Glomerular visceral epithelial cell (primary cell): ENCODE measurements around the gene C1R.

ENCODE experiments used
- DNase-seq: peaks from one replicate; pipeline ENCODE4 v3.0.0-alpha.2; 2016; ENCODE audit errors: extremely low spot score

Gene C1R

GRCh38 chr12:7092229-7092985, at the start of gene C1R:
C1R (minus strand) TSS chr12:7092445; CDS start chr12:7092388, 57 bp downstream.
- peak; percentile 68 for DNase-seq

DNA sequence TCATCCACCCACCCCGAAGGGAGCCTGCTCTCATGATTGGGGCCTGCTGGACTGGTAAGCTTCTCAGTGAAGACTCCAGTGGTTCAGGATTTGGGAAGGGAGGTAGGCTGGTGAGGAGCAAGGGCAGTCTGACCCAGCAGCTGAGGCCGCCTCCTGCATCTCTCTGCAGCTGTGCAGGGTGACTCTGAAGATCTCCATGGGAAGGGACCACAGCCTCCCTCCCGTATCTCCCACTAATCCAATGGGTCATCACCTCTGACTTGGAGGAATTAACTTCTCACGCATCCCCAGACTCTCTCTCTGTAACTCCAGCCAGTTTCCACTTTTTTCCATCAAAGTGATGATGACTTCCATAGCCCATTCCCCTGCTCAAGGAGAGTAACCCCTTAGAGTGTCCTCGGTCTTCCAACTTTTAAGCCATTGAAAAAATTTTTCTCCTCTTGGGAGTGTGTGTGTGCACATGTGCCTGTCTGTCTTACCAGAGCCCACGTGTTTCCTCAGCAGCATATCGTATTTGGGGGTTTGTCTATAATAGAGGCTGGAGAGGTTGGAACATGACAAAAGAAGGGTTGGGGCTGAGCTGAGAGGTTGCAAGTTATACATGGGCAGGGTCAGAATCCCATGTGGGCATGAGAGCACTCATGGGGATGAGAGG, 49.2 kb upstream of the C1R start:
- DNase-seq, result no peak

DNA sequence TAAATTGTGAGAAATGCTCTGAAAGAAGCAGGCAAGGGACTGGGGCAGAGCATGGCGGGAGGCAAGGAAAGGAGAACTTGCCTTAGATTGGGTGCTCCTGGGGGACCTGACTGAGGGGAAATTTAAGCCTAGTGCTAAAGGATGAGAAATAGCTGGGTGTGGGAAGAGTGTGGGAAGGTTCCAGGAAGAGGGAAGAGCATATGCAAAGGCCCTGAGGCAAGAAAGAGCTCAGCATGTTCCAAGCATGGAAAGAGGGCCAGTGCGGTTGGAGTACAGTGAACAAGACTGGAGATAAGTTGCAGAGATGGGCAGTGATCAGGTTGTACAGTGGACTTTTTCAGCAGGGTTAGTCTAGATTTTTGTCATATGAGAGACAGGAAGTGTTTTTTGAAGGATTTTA, 47.0 kb upstream of the C1R start:
- DNase-seq, result no peak

GRCh38 chr12:7137908-7138307, 45.7 kb upstream of the C1R start:
- no peak for DNase-seq

DNA sequence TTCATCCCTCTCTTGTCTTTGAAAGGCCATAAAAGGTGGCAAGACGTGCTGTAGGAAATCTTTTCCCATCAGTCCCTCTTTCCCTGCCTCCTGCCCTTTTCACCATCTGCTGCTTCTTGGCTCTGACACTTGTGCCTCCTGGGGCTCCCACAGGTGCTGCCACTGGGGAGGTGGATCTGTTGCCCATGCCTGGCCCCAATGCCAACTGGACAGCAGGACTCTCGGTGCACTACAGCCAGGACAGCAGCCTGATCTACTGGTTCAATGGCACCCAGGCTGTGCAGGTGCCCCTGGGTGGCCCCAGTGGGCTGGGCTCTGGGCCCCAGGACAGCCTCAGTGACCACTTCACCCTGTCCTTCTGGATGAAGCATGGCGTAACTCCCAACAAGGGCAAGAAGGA, 44.4 kb upstream of the C1R start:
- no peak for DNase-seq

DNA sequence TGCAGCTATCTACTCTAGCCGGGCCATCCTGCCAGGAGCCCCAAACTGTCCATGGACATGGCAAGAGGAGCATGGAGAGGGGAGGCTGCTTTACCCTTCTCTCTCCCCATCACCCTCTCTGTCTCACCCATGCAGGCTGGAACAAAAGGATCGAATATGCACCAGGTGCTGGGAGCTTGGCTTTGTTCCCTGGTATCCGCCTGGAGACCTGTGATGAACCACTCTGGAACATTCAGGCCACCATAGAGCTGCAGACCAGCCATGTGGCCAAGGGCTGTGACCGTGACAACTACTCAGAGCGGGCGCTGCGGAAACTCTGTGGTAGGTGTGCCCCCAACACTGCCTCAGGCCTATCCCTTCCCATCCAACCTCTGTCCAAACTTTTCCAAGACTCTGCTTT, 43.8 kb upstream of the C1R start:
- no peak for DNase-seq

GRCh38 chr12:7134396-7135166, 42.3 kb upstream of the C1R start:
- no peak for DNase-seq

DNA sequence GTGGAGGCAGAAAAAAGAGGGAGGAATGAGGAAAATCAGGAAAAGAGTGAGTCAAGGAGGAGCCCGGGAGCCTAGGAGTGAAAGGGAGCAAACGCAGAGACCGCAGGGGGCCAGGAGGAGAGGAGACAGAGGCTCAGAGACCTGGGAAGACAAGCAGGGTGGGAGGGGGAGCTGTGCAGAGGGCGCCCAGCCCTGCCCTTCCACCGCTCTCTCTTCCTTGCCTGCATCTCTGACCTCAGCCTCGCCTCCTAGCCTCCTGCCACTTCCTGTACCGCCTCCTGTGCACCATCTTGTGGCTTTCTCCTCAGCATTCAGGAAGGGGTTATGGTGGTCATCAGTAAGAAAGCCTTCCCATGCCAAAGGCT, 39.2 kb upstream of the C1R start:
- no peak for DNase-seq

DNA sequence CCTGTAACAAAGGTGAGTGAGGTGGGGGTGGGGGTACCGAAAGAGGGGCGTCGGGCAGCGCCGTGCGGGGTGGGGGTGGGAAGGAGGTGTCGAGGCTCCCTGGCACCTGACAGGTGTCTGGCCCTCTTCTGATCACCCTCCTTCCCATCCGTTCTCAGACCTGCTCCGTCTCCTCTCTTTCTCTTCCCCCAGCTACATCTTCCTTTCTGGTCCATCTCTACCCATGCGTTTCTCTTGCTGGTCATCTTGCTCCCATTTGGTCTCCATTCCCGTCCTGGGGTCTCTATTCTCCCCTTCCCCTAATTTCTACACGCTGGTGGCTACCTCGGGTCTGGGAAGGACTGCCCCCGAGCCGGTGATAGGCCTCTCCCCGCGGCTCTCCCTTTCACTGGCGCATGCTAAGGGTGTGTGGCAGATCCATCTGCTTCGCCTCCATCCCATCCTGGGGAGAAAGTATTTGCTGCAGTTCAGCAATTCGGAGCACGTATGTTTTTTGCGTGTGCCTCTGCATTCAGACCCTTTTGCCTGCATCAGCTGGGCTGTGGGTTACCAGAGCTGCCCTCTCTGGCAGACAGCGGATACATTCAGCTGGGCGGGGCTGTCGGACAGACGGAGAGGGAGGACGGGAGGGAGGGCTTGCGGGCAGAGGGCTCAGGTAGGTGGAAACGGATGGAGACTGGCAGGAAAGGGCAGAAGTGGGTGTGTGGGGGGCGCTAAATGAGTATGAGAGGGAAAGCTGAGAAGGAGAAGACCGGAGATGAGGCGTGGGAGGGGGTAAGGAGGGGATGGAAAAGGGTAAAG, 38.7 kb upstream of the C1R start:
- peak; percentile 59 for DNase-seq

GRCh38 chr12:7129872-7130691, 37.8 kb upstream of the C1R start, which contains the start of gene CLSTN3:
CLSTN3 (plus strand) TSS chr12:7130371; CDS start chr12:7130649, 278 bp downstream.
- DNase-seq, result peak; percentile 80

- no peak for DNase-seq
Measured at GRCh38 chr12:7129287-7129871, 37.1 kb upstream of the C1R start.

DNA sequence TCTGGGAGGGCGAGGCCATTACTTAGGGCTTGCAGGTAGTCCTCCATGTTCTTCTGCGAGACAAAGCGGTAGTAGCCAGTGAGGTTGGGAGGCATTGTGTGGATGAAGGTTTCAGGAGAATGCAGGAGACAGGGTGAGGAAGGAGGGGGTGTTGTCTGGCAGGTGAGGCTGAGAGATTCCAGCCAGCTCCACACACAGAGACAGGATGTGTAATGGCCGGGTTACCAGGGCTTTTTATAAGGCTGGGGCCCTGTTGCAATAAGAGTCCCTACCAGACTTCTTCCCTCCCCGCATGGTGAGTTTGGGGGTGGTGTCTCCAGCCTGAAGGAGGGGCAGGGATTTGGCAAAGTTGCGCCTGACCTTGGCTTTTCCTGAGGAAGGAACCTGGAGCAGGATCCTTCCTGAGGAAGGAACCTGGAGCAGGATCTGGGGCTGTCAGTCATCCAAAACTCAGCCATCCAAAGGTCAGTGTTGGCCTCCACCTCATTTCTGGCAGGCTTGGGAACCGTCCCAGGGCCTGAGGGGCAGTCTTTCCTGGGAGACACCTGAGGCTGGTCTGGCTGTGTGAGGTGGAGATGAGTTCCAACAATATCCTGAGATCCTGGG, 36.5 kb upstream of the C1R start, which contains the start of gene RBP5:
TSS of gene RBP5 (minus strand) at position 209 of the 606 bp plus-strand sequence. CDS start at position 95, 114 bp downstream.
- no peak for DNase-seq

GRCh38 chr12:7127916-7128626, 35.8 kb upstream of the C1R start:
- DNase-seq, result no peak

DNA sequence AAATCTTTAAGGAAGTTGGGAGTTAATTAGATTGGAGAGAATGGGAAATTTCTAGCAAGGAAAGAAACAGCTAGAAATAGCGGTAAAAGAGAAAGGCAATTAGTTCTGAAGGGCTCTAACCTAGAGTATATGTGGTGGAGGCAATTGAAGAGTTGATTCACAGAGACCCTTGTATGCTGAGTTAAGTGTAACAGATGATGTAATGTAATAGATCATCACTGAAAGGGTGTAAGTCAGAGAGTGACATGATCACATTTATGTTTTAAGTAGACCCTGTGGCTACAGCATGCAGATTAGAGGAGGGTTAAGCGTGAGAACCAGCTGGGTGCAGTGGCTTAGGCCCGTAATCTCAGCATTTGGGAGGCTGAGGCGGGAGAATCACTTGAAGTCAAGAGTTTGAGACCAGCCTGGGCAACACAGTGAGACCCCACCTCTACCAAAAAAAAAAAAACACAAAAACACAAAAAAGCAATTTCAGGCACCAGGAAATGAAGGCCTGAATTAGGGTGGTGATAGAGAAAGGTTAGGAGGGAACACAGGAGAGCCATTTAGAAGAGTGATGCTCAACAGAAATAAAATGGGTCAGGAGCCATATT, 33.5 kb upstream of the C1R start:
- DNase-seq, result no peak

GRCh38 chr12:7123806-7124522, 31.7 kb upstream of the C1R start:
- DNase-seq, result no peak

GRCh38 chr12:7122811-7123769, 30.8 kb upstream of the C1R start:
- no peak for DNase-seq

- no peak for DNase-seq
Measured at GRCh38 chr12:7121324-7121723, 29.1 kb upstream of the C1R start.
